GM18870 (cell line): ENCODE data around the gene FBXL19.
"Not testable (repeated sequence)": the region's sequence is repeated elsewhere in the genome, so short reads cannot be mapped to it uniquely, and the experiment has no call there.

Experiments
- ATAC-seq: cut with Tn5 transposase; IDR thresholded peaks from one replicate; pipeline ENCODE4 v1.9.1; 2021; ENCODE audit warnings: moderate library complexity; ENCODE audit not compliant: unreplicated experiment

FBXL19 gene

GRCh38 chr16:30923554-30924075 lies at the start of gene FBXL19:
TSS of gene FBXL19 (plus strand) at chr16:30923572. CDS start at chr16:30925755, 2,183 bp downstream.
- ATAC-seq = no peak

- ATAC-seq = no peak
These were observed 49.0 kb upstream of the FBXL19 start for GRCh38 chr16:30874244-30874820.

GRCh38 chr16:30874821-30875717 lies 48.3 kb upstream of the FBXL19 start:
- ATAC-seq = peak; percentile 57

- no peak for ATAC-seq
These were observed 47.2 kb upstream of the FBXL19 start for GRCh38 chr16:30875871-30876801.

- no peak for ATAC-seq
These were observed 46.5 kb upstream of the FBXL19 start for GRCh38 chr16:30876867-30877266.

GRCh38 chr16:30882429-30883310 lies 40.7 kb upstream of the FBXL19 start:
- ATAC-seq = no peak

- no peak for ATAC-seq
These were observed 38.6 kb upstream of the FBXL19 start for GRCh38 chr16:30884760-30885159.

- ATAC-seq = no peak
These were observed 38.2 kb upstream of the FBXL19 start for GRCh38 chr16:30885196-30885595.

GRCh38 chr16:30886145-30886544 lies 37.2 kb upstream of the FBXL19 start:
- no peak for ATAC-seq

GRCh38 chr16:30887927-30888326 lies 35.4 kb upstream of the FBXL19 start:
- ATAC-seq = no peak

GRCh38 chr16:30888856-30889499 lies 34.4 kb upstream of the FBXL19 start:
- ATAC-seq = no peak

GRCh38 chr16:30889721-30890120 lies 33.7 kb upstream of the FBXL19 start:
- ATAC-seq = no peak

- not testable (repeated sequence) for ATAC-seq
These were observed 32.1 kb upstream of the FBXL19 start for GRCh38 chr16:30891043-30891823.

GRCh38 chr16:30892670-30893416 lies 30.5 kb upstream of the FBXL19 start:
- no peak for ATAC-seq

- no peak for ATAC-seq
These were observed 30.0 kb upstream of the FBXL19 start for GRCh38 chr16:30893417-30893743.

- ATAC-seq = no peak
These were observed 29.4 kb upstream of the FBXL19 start, which contains the start of gene BCL7C for GRCh38 chr16:30893744-30894539. TSS of gene BCL7C (minus strand) at chr16:30894077. CDS start at chr16:30893944, 133 bp downstream.
